Right hindlimb (tissue), 1 donor: ENCODE data around the gene ARID3C.
"Not testable (repeated sequence)": the region's sequence is repeated elsewhere in the genome, so short reads cannot be mapped to it uniquely, and the experiment has no call there.

Source experiments
- DNase-seq: peaks from one replicate; pipeline ENCODE4 v3.0.0-alpha.2; 2018

ARID3C gene

DNA sequence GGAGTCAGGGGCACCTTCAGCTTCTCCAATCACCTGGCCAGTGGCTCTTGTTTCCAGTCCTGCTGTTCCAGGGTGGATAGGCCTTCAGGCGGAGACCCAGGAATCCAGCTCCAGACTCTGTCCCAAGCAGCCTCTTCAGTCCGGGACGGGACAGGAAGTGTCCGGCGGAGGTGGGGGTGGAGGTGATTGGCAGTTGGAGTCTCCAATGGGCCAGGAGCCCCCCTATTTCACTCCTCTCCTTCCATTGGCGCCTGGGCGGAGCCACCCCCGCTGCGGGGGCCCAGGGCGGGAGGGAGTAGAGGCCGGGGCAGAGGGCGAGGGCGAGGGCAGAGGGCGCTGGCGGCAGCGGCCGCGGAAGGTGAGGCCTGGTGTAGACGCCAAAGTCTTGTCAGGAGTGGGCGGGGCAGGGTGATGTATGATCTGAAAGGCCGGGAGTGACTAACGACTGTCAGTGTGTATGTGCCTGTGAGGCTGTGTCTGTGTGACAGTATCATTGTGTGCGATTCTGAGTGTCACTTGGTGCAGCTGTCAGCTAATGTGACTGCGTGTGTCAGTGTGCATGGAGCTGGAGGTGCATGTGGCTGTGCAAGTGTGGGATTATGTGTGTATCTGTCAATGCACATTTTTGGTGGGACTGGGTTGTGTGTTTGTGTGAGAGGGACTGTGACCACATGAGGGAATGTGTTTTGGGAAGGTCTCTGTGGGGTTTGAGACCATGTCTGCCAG is 23.2 kb upstream of the ARID3C start, which contains the start of gene IL11RA:
TSS of gene IL11RA (plus strand) at position 310 of the 726 bp plus-strand sequence. CDS start 3,033 bp downstream, outside the sequence.
- peak; percentile 94 for DNase-seq

GRCh38 chr9:34651321-34651720 is 22.5 kb upstream of the ARID3C start:
- no peak for DNase-seq

DNA sequence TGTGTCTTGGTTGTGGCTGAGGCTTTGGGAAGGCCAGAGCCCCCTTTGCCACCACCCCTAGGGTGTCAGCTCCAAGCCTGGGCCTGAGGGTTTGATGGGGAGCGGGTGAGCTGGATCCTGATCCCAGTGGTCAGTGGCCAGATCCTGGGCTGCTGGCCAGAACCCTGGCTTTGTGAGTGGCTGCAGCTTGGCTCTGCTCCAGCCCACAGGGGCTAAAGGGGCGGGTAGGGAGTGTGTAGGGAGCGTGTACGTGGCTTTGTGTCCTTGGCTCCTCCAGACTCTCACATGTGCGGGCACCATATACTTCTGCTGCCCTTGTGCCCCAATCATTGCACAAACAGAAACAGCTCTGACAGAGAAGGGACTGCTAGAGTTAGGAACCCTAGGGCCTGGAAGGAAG is 21.9 kb upstream of the ARID3C start:
- peak; percentile 61 for DNase-seq

DNA sequence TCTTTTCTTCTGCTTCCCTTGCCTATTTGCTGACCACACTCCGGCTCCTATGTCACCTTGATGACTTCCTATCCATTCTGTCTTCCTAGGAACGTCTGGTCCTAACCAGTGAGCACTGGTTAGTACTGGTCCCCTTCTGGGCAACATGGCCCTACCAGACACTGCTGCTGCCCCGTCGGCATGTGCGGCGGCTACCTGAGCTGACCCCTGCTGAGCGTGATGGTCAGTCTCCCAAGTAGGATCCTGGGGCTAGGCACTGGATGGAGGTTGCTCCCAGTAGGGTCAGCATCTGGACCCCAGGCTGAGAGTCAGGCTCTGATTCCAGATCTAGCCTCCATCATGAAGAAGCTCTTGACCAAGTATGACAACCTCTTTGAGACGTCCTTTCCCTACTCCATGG is 19.8 kb upstream of the ARID3C start:
- no peak for DNase-seq

GRCh38 chr9:34647651-34648050 is 18.8 kb upstream of the ARID3C start:
- DNase-seq: no peak

- no peak for DNase-seq
Measured at GRCh38 chr9:34647084-34647403, 18.2 kb upstream of the ARID3C start.

GRCh38 chr9:34646211-34647083 is 17.6 kb upstream of the ARID3C start, which contains the start of gene GALT:
GALT (plus strand) TSS chr9:34646675; CDS start chr9:34646705, 30 bp downstream.
- peak; percentile 94 for DNase-seq

DNA sequence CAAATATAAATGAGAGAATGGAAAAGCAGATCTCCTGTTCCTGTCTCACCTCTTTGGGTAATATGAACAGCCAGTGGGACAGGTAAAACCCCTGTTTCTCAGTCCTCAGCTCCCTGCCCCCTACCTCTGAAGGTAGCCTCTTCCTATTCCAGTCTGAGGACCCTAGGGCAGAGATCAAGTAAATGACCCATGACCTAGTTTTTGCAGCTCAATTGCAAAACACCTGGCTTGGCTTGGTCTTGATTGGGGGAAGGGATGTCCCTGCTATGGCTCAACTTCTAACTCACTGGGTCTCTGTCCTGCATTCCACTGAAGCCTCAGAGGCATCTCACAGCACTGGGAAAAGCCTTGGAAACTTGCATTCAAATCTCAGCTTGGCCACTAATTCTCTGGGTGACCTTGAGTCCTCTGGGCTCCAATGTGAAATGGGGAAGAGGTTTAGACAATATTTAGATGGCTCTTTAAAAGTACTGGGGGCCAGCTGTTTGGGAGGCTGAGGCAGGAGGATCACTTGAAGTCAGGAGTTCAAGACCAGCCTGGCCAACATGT is 16.0 kb upstream of the ARID3C start:
- DNase-seq: no peak

GRCh38 chr9:34642679-34643078 is 13.8 kb upstream of the ARID3C start:
- DNase-seq: no peak

DNA sequence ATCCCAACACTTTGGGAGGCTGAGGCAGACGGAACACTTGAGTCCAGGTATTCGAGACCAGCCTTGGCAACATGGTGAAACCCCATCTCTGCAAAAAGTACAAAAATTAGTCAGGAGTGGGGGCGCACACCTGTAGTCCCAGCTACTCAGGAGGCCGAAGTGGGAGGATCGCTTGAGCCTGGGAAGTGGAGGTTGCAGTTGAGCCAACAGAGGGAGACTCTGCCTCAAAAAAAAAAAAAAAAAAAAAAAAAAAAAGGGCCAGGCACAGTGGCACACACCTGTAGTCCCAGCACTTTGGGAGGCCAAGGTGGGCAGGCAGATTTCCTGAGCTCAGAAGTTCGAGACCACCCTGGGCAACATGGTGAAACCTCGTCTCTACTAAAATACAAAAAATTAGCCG is 10.5 kb upstream of the ARID3C start:
- not testable (repeated sequence) for DNase-seq

DNA sequence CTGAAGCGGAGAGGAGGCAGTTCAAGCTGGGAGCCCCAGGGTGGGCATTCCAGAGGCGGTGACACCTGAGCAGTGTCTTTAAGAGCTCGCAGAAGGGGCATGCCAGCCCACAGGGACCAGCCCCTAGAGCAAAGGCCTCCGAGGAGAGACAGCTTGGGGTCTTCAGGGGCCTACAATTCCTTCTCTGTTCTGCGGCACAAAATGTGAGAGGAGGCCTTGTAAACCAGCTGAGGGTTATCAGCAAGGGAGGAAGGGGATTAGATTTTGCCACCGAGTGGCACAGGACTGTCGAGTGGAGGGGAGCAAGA is 9.2 kb upstream of the ARID3C start:
- no peak for DNase-seq

DNA sequence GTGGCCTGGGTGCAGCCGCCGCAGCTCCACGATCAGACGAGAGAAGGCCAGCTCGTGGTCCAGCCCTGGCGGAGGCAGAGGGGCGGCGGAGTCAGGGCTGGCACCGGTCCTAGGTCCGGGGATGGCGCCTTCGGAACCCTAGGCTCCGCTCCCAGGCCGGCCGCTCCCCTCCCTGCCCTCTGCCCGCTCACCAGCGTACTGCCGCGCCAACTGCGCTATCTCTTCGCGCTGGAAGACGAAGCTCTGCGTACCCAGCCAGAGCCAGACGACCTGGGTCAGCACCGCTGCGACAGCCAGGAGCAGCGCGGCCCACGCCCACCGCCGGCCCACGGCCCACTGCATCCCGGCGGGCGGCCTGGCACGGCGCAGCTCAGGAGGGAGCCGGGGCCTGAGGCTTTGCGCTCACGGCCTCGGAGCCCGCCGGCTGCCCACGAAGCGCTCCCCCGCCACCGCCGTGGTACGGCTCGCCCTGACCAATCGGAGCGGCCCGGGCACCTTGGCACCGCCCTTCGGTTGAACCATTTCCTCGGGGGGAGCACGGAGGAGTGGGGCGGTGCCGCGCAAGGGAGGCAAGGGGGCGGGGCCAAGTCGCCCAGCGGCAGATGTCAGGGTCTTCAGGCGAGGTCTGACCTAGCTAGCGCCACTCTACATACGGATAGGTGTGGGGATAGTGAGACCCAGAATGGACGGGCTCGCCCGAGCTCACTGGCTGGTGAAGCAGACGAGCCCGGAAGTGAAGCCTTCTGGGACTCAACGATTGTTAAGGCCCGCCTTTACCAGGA is 8.7 kb upstream of the ARID3C start, which contains the start of gene SIGMAR1:
TSS of gene SIGMAR1 (minus strand) at position 432 of the 782 bp plus-strand sequence. CDS start at position 342, 90 bp downstream.
- peak; percentile 95 for DNase-seq

DNA sequence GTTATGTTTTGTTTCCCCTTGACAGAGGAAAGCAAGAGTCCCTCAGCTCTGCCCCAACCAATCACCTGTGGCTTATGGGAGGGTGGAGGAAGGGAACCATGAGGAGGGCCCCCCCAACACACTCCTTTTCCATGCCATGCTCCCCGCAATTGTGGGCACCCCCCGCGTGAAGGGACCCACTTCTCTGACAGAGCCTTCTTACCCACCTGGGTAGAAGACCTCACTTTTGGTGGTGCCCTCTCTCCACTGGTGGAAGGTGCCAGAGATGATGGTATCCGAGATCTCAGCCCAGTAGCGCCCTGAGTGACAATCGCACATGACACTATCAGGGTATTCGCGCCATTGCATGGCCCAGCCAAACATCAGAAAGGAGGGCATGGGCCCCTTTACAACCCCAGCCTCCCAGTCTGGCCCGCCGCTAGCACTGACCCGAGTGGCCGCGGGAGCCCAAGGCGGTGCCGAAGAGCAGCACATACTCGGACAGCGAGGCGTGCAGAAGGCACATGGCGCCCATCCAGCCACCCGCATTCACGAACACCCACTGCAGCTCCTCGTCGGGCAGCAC is 8.0 kb upstream of the ARID3C start:
- DNase-seq: no peak

DNA sequence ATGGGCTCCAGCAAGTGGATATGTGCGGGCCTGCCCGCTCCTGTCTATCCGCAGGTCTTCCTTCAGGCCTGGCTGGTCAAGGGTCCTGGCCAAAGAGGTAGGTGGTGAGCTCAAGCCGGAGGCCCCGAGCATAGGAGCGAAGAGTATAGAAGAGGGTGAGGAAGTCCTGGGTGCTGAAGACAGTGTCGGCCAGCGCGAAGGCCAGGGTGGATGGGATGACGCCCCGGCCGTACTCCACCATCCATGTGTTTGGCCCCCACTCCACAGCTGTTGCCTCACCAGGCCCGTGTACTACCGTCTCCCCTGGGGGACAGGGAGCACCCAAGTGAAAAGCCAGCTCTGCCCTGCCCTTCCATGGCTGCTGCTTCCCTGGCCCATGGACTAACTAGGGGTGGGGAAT is 6.7 kb upstream of the ARID3C start:
- no peak for DNase-seq

DNA sequence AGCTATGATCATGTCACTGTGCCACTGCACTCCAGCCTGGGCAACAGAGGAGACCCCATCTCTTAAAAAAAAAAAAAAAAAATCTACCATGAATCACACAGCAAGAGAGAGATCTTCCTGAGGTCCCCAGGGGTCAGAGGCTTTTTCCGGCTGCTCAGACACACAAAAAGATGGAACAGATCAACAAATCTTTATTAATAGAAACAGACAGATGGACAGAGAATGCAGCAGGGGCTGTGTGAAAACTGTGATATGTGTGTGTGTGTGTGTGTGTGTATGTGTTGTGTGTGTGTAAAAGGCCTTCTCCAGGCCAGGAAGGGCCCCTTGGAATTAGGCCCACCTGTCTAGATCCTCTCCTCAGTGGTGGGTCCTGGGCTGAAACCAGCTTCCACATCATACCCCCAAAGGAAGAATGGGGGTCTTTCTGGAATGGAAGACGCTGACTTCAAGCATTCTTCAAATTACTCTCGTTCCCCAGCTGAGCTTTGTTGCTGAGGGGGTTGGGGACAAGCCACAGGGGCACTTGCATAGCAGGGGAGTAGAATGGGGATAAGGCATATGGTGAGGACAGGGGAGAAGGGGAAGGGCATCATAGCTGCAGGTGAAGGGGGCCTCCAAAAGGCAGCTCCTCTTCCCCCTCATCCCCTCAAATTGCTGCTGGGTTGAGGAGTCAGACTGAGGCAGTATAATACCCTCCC is 5.8 kb upstream of the ARID3C start:
- no peak for DNase-seq

- peak; percentile 74 for DNase-seq
Measured at GRCh38 chr9:34633851-34634550, 5.1 kb upstream of the ARID3C start.

GRCh38 chr9:34633166-34633565 is 4.3 kb upstream of the ARID3C start:
- no peak for DNase-seq

DNA sequence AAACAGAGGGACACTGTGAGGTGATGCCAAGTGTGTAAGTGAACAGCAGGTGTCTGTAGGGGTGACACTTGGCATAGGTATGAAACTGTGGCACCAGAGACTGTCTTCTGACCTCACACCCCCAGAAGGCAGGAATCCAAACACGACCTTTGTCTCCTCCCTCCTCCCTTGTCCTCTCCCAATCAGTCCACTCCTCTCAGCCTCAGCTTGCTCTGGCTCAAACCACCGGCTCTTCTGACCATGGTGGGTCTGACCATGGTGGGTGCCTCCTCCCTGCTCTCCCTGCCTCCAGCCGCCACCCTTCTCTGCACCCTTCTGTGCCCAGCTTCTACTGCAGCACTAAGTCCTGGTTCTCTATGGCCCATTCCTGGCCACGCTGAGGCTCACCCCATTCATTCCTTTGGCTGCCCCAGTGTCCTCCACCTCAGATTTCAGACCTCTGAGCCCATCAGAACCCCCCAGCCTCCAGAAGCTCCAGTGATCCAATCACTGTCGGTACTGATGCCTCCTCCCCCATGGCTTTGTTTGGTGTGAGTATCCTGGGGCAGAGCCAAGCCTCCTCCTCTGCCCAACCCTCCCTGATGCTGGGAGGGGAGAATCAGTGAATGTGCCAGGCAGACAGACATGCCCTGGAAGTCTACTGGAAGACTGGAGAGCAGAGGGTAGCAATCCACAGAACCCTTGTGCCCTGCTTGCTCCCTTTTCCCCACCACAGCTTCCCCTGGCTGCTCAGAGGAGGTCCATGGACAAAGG is 1.7 kb upstream of the ARID3C start:
- no peak for DNase-seq

GRCh38 chr9:34629491-34629808 is 584 bp upstream of the ARID3C start:
- DNase-seq: no peak

GRCh38 chr9:34627716-34628655 is 880 bp downstream of the ARID3C start:
- no peak for DNase-seq
